Karpas-422 (cell line): ENCODE results near the gene EPHA1. TPM values are rescaled to one million over a fixed set of nuclear protein-coding genes. Genes with fewer than 3 reads are reported as not detected.

ENCODE experiments used
- DNase-seq: peaks from one replicate; pipeline ENCODE4 v3.0.0-alpha.2; 2015
- H2AFZ ChIP-seq: fragments of 200-600 bp; sonication (generic); 2 replicates; pipeline ENCODE4 v1.6.1; 2014; ENCODE audit warnings: antibody characterized with exemption, low read length, mixed read lengths
- H3K27ac ChIP-seq: fragments of 200-600 bp; sonication (generic); 2 replicates; pipeline ENCODE4 v1.5.1; 2014; ENCODE audit warnings: mild to moderate bottlenecking, low read length, moderate library complexity
- H3K27me3 ChIP-seq: fragments of 200-600 bp; sonication (generic); 2 replicates; pipeline ENCODE4 v1.6.1; 2014; ENCODE audit warnings: low read length, mixed read lengths
- H3K36me3 ChIP-seq: fragments of 200-600 bp; sonication (generic); 2 replicates; pipeline ENCODE4 v1.6.1; 2014; ENCODE audit warnings: low read length, mixed read lengths; ENCODE audit not compliant: insufficient read depth
- H3K4me1 ChIP-seq: fragments of 200-600 bp; sonication (generic); 2 replicates; pipeline ENCODE4 v1.6.1; 2014; ENCODE audit warnings: mild to moderate bottlenecking, low read length, mixed read lengths
- H3K4me2 ChIP-seq: fragments of 200-600 bp; sonication (generic); 2 replicates; pipeline ENCODE4 v1.6.1; 2014; ENCODE audit warnings: low read length, low read depth, mild to moderate bottlenecking; ENCODE audit not compliant: poor library complexity, severe bottlenecking
- H3K4me3 ChIP-seq: fragments of 200-600 bp; sonication (generic); 2 replicates; pipeline ENCODE4 v1.5.1; 2014; ENCODE audit warnings: mild to moderate bottlenecking, antibody characterized with exemption, low read length, mixed read lengths
- H3K79me2 ChIP-seq: fragments of 200-600 bp; sonication (generic); 2 replicates; pipeline ENCODE4 v1.6.1; 2014; ENCODE audit warnings: mild to moderate bottlenecking, low read length, mixed read lengths
- H3K9ac ChIP-seq: fragments of 200-600 bp; sonication (generic); 2 replicates; pipeline ENCODE4 v1.6.0; 2014; ENCODE audit warnings: low read length
- H3K9me2 ChIP-seq: fragments of 200-600 bp; sonication (generic), shearing (Covaris generic); replicated peaks from 2 replicates; pipeline ENCODE4 v1.6.0; 2014; ENCODE audit warnings: mild to moderate bottlenecking, low read length, moderate library complexity; ENCODE audit not compliant: insufficient read depth
- H3K9me3 ChIP-seq: fragments of 300-700, 200-600 bp; sonication (generic); 2 replicates; pipeline ENCODE4 v1.6.1; 2014; ENCODE audit warnings: low read length, mixed read lengths
- H4K20me1 ChIP-seq: fragments of 200-600 bp; sonication (generic); 2 replicates; pipeline ENCODE4 v1.6.1; 2014; ENCODE audit warnings: mild to moderate bottlenecking, antibody characterized with exemption, low read length, low read depth; ENCODE audit not compliant: insufficient read depth
- total RNA-seq: library from RNA; depleted of rRNA; stranded (reverse); fragments of >200 nt; shearing (Covaris generic); gene quantifications from 2 replicates; pipeline ENCODE4 v1.2.3, GENCODE V29; 2014; ENCODE audit warnings: low replicate concordance

The EPHA1 gene
- total RNA-seq, 1 experiment from 2014 or later, result not detected

GRCh38 chr7:143451122-143451521, 42.5 kb upstream of the EPHA1 start:
- H3K4me2 ChIP-seq, result no peak overlapping the region
- H3K9me2 ChIP-seq, result no peaks in the 10 kb centered on the region
- no peaks in the 10 kb centered on the region for H3K9me3 ChIP-seq
- H2AFZ ChIP-seq, result no peak overlapping the region
- H3K27ac ChIP-seq, result no peak overlapping the region
- no peaks in the 10 kb centered on the region for H4K20me1 ChIP-seq
- no peak overlapping the region for H3K4me3 ChIP-seq
- no peak overlapping the region for H3K9ac ChIP-seq
- H3K4me1 ChIP-seq, result peaks cover 5% of the 10 kb centered on the region; the same call in 1 of the 2 replicates
- no peak for DNase-seq
- no peaks in the 10 kb centered on the region for H3K36me3 ChIP-seq
- H3K27me3 ChIP-seq, result no peaks in the 10 kb centered on the region
- no peaks in the 10 kb centered on the region for H3K79me2 ChIP-seq

GRCh38 chr7:143449793-143450192, 41.1 kb upstream of the EPHA1 start:
- H4K20me1 ChIP-seq, result no peaks in the 10 kb centered on the region
- no peak overlapping the region for H3K4me3 ChIP-seq
- no peak overlapping the region for H3K4me2 ChIP-seq
- no peaks in the 10 kb centered on the region for H3K9me2 ChIP-seq
- no peaks in the 10 kb centered on the region for H3K79me2 ChIP-seq
- no peak overlapping the region for H3K9ac ChIP-seq
- no peaks in the 10 kb centered on the region for H3K9me3 ChIP-seq
- no peak overlapping the region for H2AFZ ChIP-seq
- H3K4me1 ChIP-seq, result peaks cover 5% of the 10 kb centered on the region; the same call in 1 of the 2 replicates
- H3K36me3 ChIP-seq, result no peaks in the 10 kb centered on the region
- H3K27me3 ChIP-seq, result no peaks in the 10 kb centered on the region
- H3K27ac ChIP-seq, result no peak overlapping the region
- no peak for DNase-seq

GRCh38 chr7:143448429-143448828, 39.8 kb upstream of the EPHA1 start:
- DNase-seq, result no peak
- H3K4me1 ChIP-seq, result peaks cover 5% of the 10 kb centered on the region; the same call in 1 of the 2 replicates
- no peak overlapping the region for H3K4me2 ChIP-seq
- no peaks in the 10 kb centered on the region for H3K36me3 ChIP-seq
- no peak overlapping the region for H3K9ac ChIP-seq
- no peaks in the 10 kb centered on the region for H3K9me2 ChIP-seq
- no peaks in the 10 kb centered on the region for H3K27me3 ChIP-seq
- no peak overlapping the region for H2AFZ ChIP-seq
- no peaks in the 10 kb centered on the region for H3K9me3 ChIP-seq
- no peaks in the 10 kb centered on the region for H4K20me1 ChIP-seq
- H3K4me3 ChIP-seq, result no peak overlapping the region
- H3K79me2 ChIP-seq, result no peaks in the 10 kb centered on the region
- H3K27ac ChIP-seq, result no peak overlapping the region

GRCh38 chr7:143447466-143447865, 38.8 kb upstream of the EPHA1 start:
- no peak overlapping the region for H3K4me3 ChIP-seq
- no peaks in the 10 kb centered on the region for H4K20me1 ChIP-seq
- no peak overlapping the region for H2AFZ ChIP-seq
- peaks cover 5% of the 10 kb centered on the region; the same call in 1 of the 2 replicates for H3K4me1 ChIP-seq
- H3K36me3 ChIP-seq, result no peaks in the 10 kb centered on the region
- no peaks in the 10 kb centered on the region for H3K79me2 ChIP-seq
- no peaks in the 10 kb centered on the region for H3K9me2 ChIP-seq
- no peak overlapping the region for H3K9ac ChIP-seq
- H3K9me3 ChIP-seq, result no peaks in the 10 kb centered on the region
- no peaks in the 10 kb centered on the region for H3K27me3 ChIP-seq
- DNase-seq, result no peak
- no peak overlapping the region for H3K27ac ChIP-seq
- H3K4me2 ChIP-seq, result no peak overlapping the region

GRCh38 chr7:143444785-143445184, 36.1 kb upstream of the EPHA1 start:
- H3K4me1 ChIP-seq, result peaks cover 5% of the 10 kb centered on the region; the same call in 1 of the 2 replicates
- H3K9ac ChIP-seq, result no peak overlapping the region
- no peaks in the 10 kb centered on the region for H3K36me3 ChIP-seq
- DNase-seq, result no peak
- no peak overlapping the region for H3K27ac ChIP-seq
- H3K9me2 ChIP-seq, result no peaks in the 10 kb centered on the region
- no peak overlapping the region for H3K4me2 ChIP-seq
- no peaks in the 10 kb centered on the region for H3K79me2 ChIP-seq
- no peaks in the 10 kb centered on the region for H3K9me3 ChIP-seq
- H4K20me1 ChIP-seq, result no peaks in the 10 kb centered on the region
- H3K27me3 ChIP-seq, result no peaks in the 10 kb centered on the region
- H3K4me3 ChIP-seq, result no peak overlapping the region
- H2AFZ ChIP-seq, result no peak overlapping the region

- Histone ChIP-seq H3K4me2 (no peak overlapping the region), H3K36me3 (no peaks in the 10 kb centered on the region), H3K9me2 (no peaks in the 10 kb centered on the region), H3K79me2 (no peaks in the 10 kb centered on the region), H3K9me3 (no peaks in the 10 kb centered on the region), H3K9ac (no peak overlapping the region), H3K27ac (no peak overlapping the region), H4K20me1 (no peaks in the 10 kb centered on the region), H3K4me3 (no peak overlapping the region), H2AFZ (no peak overlapping the region), H3K4me1 (peaks cover 5% of the 10 kb centered on the region; the same call in 1 of the 2 replicates), H3K27me3 (no peaks in the 10 kb centered on the region)
- no peak for DNase-seq
Measured at GRCh38 chr7:143444063-143444782, 35.6 kb upstream of the EPHA1 start.

- DNase-seq, result no peak
- Histone ChIP-seq H3K4me2 (no peak within 1 kb of the TSS), H2AFZ (no peak within 1 kb of the TSS), H3K4me1 (peaks cover 5% of the 10 kb centered on the region; the same call in 1 of the 2 replicates), H3K9ac (no peak within 1 kb of the TSS), H3K4me3 (no peak within 1 kb of the TSS), H3K9me3 (no peaks in the 10 kb centered on the region), H3K79me2 (no peaks in the 10 kb centered on the region), H3K9me2 (no peaks in the 10 kb centered on the region), H4K20me1 (no peaks in the 10 kb centered on the region), H3K27me3 (no peaks in the 10 kb centered on the region), H3K27ac (no peak within 1 kb of the TSS), H3K36me3 (no peaks in the 10 kb centered on the region)
Measured at GRCh38 chr7:143443153-143443552, 34.5 kb upstream of the EPHA1 start, which contains the start of gene TAS2R60. TAS2R60 (plus strand) TSS chr7:143443453; CDS start chr7:143443453, 0 bp downstream.

GRCh38 chr7:143439866-143440265, 31.2 kb upstream of the EPHA1 start:
- Histone ChIP-seq H3K9me2 (no peaks in the 10 kb centered on the region), H3K27me3 (no peaks in the 10 kb centered on the region), H3K4me2 (no peak overlapping the region), H2AFZ (no peak overlapping the region), H3K9me3 (no peaks in the 10 kb centered on the region), H3K36me3 (no peaks in the 10 kb centered on the region), H4K20me1 (no peaks in the 10 kb centered on the region), H3K27ac (no peak overlapping the region), H3K9ac (no peak overlapping the region), H3K4me3 (no peak overlapping the region), H3K79me2 (no peaks in the 10 kb centered on the region), H3K4me1 (peaks cover 27% of the 10 kb centered on the region)
- no peak for DNase-seq
